Measurements from ENCODE around the gene ERBB4.

DNA sequence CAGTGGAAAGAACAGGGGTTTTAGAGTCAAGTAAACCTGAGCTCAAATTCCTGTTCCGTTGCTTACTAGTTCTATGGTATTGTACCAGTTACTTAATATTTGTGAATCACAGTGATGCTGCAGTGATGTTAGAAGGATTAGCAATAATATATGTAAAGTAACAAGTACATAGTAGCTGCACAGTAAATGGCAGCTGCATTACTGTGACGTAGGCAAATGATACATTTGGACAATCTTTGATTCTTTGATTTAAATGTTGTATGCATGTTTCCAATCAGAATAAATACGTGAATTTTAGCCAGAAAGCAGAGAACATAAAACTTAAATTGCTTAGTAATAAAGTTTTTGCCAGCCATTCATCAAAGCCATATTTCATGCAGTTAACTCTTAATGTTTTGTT lies 243.0 kb downstream of the ERBB4 start:
- TF ChIP-seq, protein P1, sequence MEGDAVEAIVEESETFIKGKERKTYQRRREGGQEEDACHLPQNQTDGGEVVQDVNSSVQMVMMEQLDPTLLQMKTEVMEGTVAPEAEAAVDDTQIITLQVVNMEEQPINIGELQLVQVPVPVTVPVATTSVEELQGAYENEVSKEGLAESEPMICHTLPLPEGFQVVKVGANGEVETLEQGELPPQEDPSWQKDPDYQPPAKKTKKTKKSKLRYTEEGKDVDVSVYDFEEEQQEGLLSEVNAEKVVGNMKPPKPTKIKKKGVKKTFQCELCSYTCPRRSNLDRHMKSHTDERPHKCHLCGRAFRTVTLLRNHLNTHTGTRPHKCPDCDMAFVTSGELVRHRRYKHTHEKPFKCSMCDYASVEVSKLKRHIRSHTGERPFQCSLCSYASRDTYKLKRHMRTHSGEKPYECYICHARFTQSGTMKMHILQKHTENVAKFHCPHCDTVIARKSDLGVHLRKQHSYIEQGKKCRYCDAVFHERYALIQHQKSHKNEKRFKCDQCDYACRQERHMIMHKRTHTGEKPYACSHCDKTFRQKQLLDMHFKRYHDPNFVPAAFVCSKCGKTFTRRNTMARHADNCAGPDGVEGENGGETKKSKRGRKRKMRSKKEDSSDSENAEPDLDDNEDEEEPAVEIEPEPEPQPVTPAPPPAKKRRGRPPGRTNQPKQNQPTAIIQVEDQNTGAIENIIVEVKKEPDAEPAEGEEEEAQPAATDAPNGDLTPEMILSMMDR (IDR thresholded peaks at IDR 0.05) = no peak
- TF ChIP-seq POLR2A (IDR thresholded peaks at IDR 0.05) = no peak
